ENCODE measurements around the gene RASA3. TPM values are rescaled to one million over a fixed set of nuclear protein-coding genes. Genes with fewer than 3 reads are reported as not detected.

RASA3 gene
- total and polyA plus RNA-seq, 2 donors (not counting 3 experiments of a cell fraction or from before 2014, with no cell fraction given): 26.5 to 53.8 TPM

- Histone ChIP-seq H3K36me3 (ENCODE audit: control insufficient read depth in 2 of 2, extremely low read depth in 1 of 2, insufficient read depth in 2 of 2, low read length in 2 of 2) (no peaks in the 10 kb centered on the region), H3K4me2 (ENCODE audit: insufficient read depth, low read length) (no peak overlapping the region), H3K9me3 (replicated peaks; ENCODE audit: control insufficient read depth, insufficient read depth, low read length) (no peaks in the 10 kb centered on the region), H3K79me2 (ENCODE audit: control insufficient read depth, insufficient read depth, low read length) (no peaks in the 10 kb centered on the region), H2AFZ (ENCODE audit: low read depth, low read length) (no peak overlapping the region), H3K27ac (ENCODE audit: insufficient read depth, low read depth, low read length) (no peak overlapping the region), H4K20me1 (replicated peaks; ENCODE audit: control insufficient read depth, extremely low read depth, insufficient read depth, low read length) (no peaks in the 10 kb centered on the region), H3K4me1 (ENCODE audit: control insufficient read depth, extremely low read depth, insufficient read depth, low read length) (no peaks in the 10 kb centered on the region), H3K4me3 (replicated peaks in 1 of 3; ENCODE audit: insufficient read depth in 1 of 3, low read depth in 1 of 3, low read length in 3 of 3) (no peak overlapping the region), H3K9ac (replicated peaks; ENCODE audit: extremely low read depth, insufficient read depth, low read length) (no peak overlapping the region), H3K9me1 (replicated peaks; ENCODE audit: control insufficient read depth, extremely low read depth, insufficient read depth, low read length) (no peaks in the 10 kb centered on the region), H3K27me3 (ENCODE audit: control insufficient read depth in 2 of 2, insufficient read depth in 2 of 2, low read length in 2 of 2) (no peaks in the 10 kb centered on the region)
- peak; percentile 90 for DNase-seq (ENCODE audit: low read depth, low spot score)
- TF ChIP-seq EZH2 (IDR thresholded peaks at IDR 0.05; ENCODE audit: borderline replicate concordance, low read depth, low read length, severe bottlenecking) (no peak), FOS (IDR thresholded peaks at IDR 0.05; ENCODE audit: borderline replicate concordance, insufficient read depth, low read length) (peak; percentile 47)
- POLR2A ChIA-PET: no interaction called here
- intact Hi-C loops (cut with micrococcal nuclease) (no loop called here), dilution Hi-C loops (cut with MboI; ENCODE audit: extremely low pct_ligation_motif_present, low sequenced_read_pairs) (no loop called here)
- no peak for FAIRE-seq
- BruUV-seq (replicated peaks): no TSS peak
- CTCF ChIA-PET: interaction anchor here (1.1 to 1.7 kb wide), 2 partner anchors 9 to 277 kb away, joined by 3 to 5 read pairs; no protein-coding TSS in a partner anchor
Measured at GRCh38 chr13:113959198-113959597, 173.2 kb downstream of the RASA3 start.

DNA sequence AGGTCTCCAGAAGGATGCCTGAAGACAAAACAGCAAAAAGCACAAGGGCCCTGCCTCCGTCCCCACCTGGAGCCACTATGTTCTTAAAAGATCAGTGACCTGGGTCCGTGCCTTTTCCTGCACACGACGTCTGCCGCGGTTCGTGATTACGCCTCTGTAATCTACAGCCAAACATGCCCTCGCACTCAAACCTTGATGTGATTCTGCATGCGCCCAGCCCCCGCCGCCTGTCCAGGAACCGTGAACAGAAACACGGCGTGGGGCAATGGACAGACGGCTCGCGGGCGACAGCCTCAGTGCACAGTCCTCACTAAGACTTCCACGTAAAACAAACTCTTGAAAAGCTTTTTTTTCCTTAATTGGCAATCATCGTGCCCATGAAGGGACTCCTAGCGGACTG lies 174.1 kb downstream of the RASA3 start:
- Histone ChIP-seq H3K4me1 (ENCODE audit: control insufficient read depth, extremely low read depth, insufficient read depth, low read length) (no peaks in the 10 kb centered on the region), H3K79me2 (ENCODE audit: control insufficient read depth, insufficient read depth, low read length) (no peaks in the 10 kb centered on the region), H3K27ac (ENCODE audit: insufficient read depth, low read depth, low read length) (no peak overlapping the region), H3K9ac (replicated peaks; ENCODE audit: extremely low read depth, insufficient read depth, low read length) (no peak overlapping the region), H4K20me1 (replicated peaks; ENCODE audit: control insufficient read depth, extremely low read depth, insufficient read depth, low read length) (no peaks in the 10 kb centered on the region), H3K9me3 (replicated peaks; ENCODE audit: control insufficient read depth, insufficient read depth, low read length) (no peaks in the 10 kb centered on the region), H3K27me3 (ENCODE audit: control insufficient read depth in 2 of 2, insufficient read depth in 2 of 2, low read length in 2 of 2) (no peaks in the 10 kb centered on the region), H3K4me3 (replicated peaks in 1 of 3; ENCODE audit: insufficient read depth in 1 of 3, low read depth in 1 of 3, low read length in 3 of 3) (no peak overlapping the region), H2AFZ (ENCODE audit: low read depth, low read length) (no peak overlapping the region), H3K36me3 (ENCODE audit: control insufficient read depth in 2 of 2, extremely low read depth in 1 of 2, insufficient read depth in 2 of 2, low read length in 2 of 2) (no peaks in the 10 kb centered on the region), H3K9me1 (replicated peaks; ENCODE audit: control insufficient read depth, extremely low read depth, insufficient read depth, low read length) (no peaks in the 10 kb centered on the region), H3K4me2 (ENCODE audit: insufficient read depth, low read length) (no peak overlapping the region)
- no TSS peak for BruUV-seq (replicated peaks)
- FAIRE-seq (no peak), DNase-seq (ENCODE audit: low read depth, low spot score) (no peak)
- CTCF ChIA-PET: interaction anchor here (1.7 kb wide), 1 partner anchor 10 kb away, joined by 5 read pairs; no protein-coding TSS in a partner anchor
- TF ChIP-seq JUN (IDR thresholded peaks at IDR 0.05; ENCODE audit: borderline replicate concordance, insufficient read depth, insufficient read length, low read depth): no peak
- TF ChIP-seq MYC (IDR thresholded peaks at IDR 0.05; ENCODE audit: low read depth, low read length): no peak
- no peak for TF ChIP-seq POLR2A (IDR thresholded peaks at IDR 0.05; ENCODE audit: low read depth, low read length)
- no peak for TF ChIP-seq POLR2AphosphoS5 (IDR thresholded peaks at IDR 0.05; ENCODE audit: insufficient read depth, low read depth, low read length)
- TF ChIP-seq EZH2 (IDR thresholded peaks at IDR 0.05; ENCODE audit: borderline replicate concordance, low read depth, low read length, severe bottlenecking): no peak
- TF ChIP-seq, protein P1, sequence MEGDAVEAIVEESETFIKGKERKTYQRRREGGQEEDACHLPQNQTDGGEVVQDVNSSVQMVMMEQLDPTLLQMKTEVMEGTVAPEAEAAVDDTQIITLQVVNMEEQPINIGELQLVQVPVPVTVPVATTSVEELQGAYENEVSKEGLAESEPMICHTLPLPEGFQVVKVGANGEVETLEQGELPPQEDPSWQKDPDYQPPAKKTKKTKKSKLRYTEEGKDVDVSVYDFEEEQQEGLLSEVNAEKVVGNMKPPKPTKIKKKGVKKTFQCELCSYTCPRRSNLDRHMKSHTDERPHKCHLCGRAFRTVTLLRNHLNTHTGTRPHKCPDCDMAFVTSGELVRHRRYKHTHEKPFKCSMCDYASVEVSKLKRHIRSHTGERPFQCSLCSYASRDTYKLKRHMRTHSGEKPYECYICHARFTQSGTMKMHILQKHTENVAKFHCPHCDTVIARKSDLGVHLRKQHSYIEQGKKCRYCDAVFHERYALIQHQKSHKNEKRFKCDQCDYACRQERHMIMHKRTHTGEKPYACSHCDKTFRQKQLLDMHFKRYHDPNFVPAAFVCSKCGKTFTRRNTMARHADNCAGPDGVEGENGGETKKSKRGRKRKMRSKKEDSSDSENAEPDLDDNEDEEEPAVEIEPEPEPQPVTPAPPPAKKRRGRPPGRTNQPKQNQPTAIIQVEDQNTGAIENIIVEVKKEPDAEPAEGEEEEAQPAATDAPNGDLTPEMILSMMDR (IDR thresholded peaks at IDR 0.05; ENCODE audit: extremely low read depth in 1 of 2, insufficient read depth in 1 of 2, low read depth in 1 of 2, low read length in 2 of 2): no peak
- no peak for TF ChIP-seq MAX (IDR thresholded peaks at IDR 0.05; ENCODE audit: insufficient read depth, insufficient read length)
- intact Hi-C loops (cut with micrococcal nuclease) (no loop called here), dilution Hi-C loops (cut with MboI; ENCODE audit: extremely low pct_ligation_motif_present, low sequenced_read_pairs) (no loop called here)
- POLR2A ChIA-PET: no interaction called here

All from endothelial cell of umbilical vein (primary cell).